ENCODE results near the gene CDKN1C.

Gene CDKN1C

DNA sequence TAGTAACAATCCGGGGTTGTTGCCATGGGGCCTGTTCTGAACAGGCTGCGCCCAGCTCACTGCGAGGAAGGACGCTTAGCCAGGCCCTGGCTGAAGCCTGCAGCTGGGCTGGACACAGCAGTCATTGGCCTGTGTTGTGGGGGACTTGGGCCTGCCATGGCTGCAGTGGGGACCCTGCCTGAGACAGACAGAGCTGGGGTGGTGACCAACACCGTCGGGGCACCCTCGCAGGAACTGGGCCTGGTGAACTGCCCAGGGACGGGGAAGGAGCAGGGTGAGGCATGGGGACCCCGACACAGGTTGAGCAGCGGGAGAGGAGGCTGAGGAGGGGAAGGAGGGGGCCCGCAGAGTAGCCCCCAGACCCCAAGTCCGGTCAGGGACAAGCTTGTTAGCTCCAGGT, 34.8 kb upstream of the CDKN1C start:
- Histone ChIP-seq H3K27me3 (ENCODE audit: insufficient read depth, poor library complexity, severe bottlenecking) (no peaks in the 10 kb centered on the region), H3K36me3 (ENCODE audit: low read depth) (no peaks in the 10 kb centered on the region), H3K4me1 (ENCODE audit: insufficient read depth, poor library complexity, severe bottlenecking) (no peaks in the 10 kb centered on the region), H3K27ac (ENCODE audit: poor library complexity, severe bottlenecking) (no peak overlapping the region), H3K9me3 (ENCODE audit: severe bottlenecking) (no peaks in the 10 kb centered on the region), H3K4me3 (ENCODE audit: severe bottlenecking) (no peak overlapping the region)
- DNase-seq (ENCODE audit: low spot score) (no peak), ATAC-seq (ENCODE audit: low read depth) (no peak)
- TF ChIP-seq CTCF (IDR thresholded peaks at IDR 0.05; ENCODE audit: poor library complexity, severe bottlenecking): no peak

DNA sequence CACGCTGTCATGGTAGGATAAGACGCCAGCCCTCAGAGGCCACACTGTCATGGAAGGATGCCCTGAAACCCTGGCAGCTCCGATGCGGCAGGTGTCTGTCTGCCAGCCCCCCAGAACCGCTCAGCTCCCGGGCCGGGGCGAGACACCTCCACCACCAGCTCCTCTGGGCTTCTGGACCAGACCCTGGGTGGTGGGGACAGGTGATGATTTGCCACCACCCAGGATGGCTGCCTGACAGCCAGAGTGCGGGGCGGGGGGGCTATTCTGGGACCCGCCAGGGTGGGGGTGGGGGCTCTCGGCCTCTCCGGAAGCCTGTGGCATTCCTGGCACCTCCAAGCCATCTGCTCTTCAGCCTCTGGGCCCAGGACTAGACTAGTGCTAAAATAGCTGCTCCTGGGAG, 34.3 kb upstream of the CDKN1C start:
- ATAC-seq (ENCODE audit: low read depth) (no peak), DNase-seq (ENCODE audit: low spot score) (no peak)
- no peaks in the 10 kb centered on the region for H3K4me1 ChIP-seq (ENCODE audit: insufficient read depth, poor library complexity, severe bottlenecking)
- no peak for TF ChIP-seq CTCF (IDR thresholded peaks at IDR 0.05; ENCODE audit: poor library complexity, severe bottlenecking)
- H3K36me3 ChIP-seq (ENCODE audit: low read depth): no peaks in the 10 kb centered on the region
- H3K27ac ChIP-seq (ENCODE audit: poor library complexity, severe bottlenecking): no peak overlapping the region
- H3K27me3 ChIP-seq (ENCODE audit: insufficient read depth, poor library complexity, severe bottlenecking): no peaks in the 10 kb centered on the region
- H3K4me3 ChIP-seq (ENCODE audit: severe bottlenecking): no peak overlapping the region
- H3K9me3 ChIP-seq (ENCODE audit: severe bottlenecking): no peaks in the 10 kb centered on the region

DNA sequence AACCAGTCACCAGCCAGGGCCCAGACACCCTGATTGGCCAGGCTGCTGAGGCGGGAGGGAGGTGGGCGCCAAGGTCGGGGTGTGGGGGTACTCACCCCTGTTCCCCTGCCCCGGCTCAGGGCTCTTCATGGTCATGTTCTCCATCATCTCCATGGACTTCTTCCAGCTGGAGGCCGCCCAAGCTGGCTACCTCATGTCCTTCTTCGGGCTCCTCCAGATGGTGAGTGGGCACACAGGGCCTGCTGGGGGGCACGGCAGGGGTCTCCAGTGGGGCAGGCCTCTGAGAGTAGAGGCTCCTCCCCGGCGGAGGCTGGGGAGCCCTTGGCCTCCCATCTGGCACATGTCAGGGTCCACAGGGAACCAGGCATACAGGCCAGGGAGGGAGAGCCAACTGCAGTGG, 33.6 kb upstream of the CDKN1C start:
- ATAC-seq (ENCODE audit: low read depth): no peak
- H3K9me3 ChIP-seq (ENCODE audit: severe bottlenecking): no peaks in the 10 kb centered on the region
- H3K36me3 ChIP-seq (ENCODE audit: low read depth): no peaks in the 10 kb centered on the region
- H3K27ac ChIP-seq (ENCODE audit: poor library complexity, severe bottlenecking): no peak overlapping the region
- DNase-seq (ENCODE audit: low spot score): no peak
- H3K4me1 ChIP-seq (ENCODE audit: insufficient read depth, poor library complexity, severe bottlenecking): no peaks in the 10 kb centered on the region
- no peak for TF ChIP-seq CTCF (IDR thresholded peaks at IDR 0.05; ENCODE audit: poor library complexity, severe bottlenecking)
- H3K4me3 ChIP-seq (ENCODE audit: severe bottlenecking): no peak overlapping the region
- H3K27me3 ChIP-seq (ENCODE audit: insufficient read depth, poor library complexity, severe bottlenecking): no peaks in the 10 kb centered on the region

GRCh38 chr11:2917842-2918490, 32.4 kb upstream of the CDKN1C start:
- ATAC-seq (ENCODE audit: low read depth) (no peak), DNase-seq (ENCODE audit: low spot score) (no peak)
- Histone ChIP-seq H3K27me3 (ENCODE audit: insufficient read depth, poor library complexity, severe bottlenecking) (no peaks in the 10 kb centered on the region), H3K4me1 (ENCODE audit: insufficient read depth, poor library complexity, severe bottlenecking) (peaks cover 7% of the 10 kb centered on the region), H3K9me3 (ENCODE audit: severe bottlenecking) (no peaks in the 10 kb centered on the region), H3K36me3 (ENCODE audit: low read depth) (no peaks in the 10 kb centered on the region), H3K4me3 (ENCODE audit: severe bottlenecking) (no peak overlapping the region), H3K27ac (ENCODE audit: poor library complexity, severe bottlenecking) (no peak overlapping the region)
- no peak for TF ChIP-seq CTCF (IDR thresholded peaks at IDR 0.05; ENCODE audit: poor library complexity, severe bottlenecking)

- Histone ChIP-seq H3K9me3 (ENCODE audit: severe bottlenecking) (no peaks in the 10 kb centered on the region), H3K4me1 (ENCODE audit: insufficient read depth, poor library complexity, severe bottlenecking) (peaks cover 14% of the 10 kb centered on the region), H3K4me3 (ENCODE audit: severe bottlenecking) (no peak overlapping the region), H3K27me3 (ENCODE audit: insufficient read depth, poor library complexity, severe bottlenecking) (no peaks in the 10 kb centered on the region), H3K27ac (ENCODE audit: poor library complexity, severe bottlenecking) (no peak overlapping the region), H3K36me3 (ENCODE audit: low read depth) (no peaks in the 10 kb centered on the region)
- TF ChIP-seq CTCF (IDR thresholded peaks at IDR 0.05; ENCODE audit: poor library complexity, severe bottlenecking): no peak
- DNase-seq (ENCODE audit: low spot score) (no peak), ATAC-seq (ENCODE audit: low read depth) (no peak)
Measured at GRCh38 chr11:2916892-2917645, 31.5 kb upstream of the CDKN1C start.
